Medulla oblongata (tissue), 1 donor: ENCODE results near the gene PDZD8.

ENCODE experiments used
- DNase-seq: peaks from one replicate; pipeline ENCODE4 v3.0.0-alpha.2; 2015; ENCODE audit errors: extremely low spot score

The PDZD8 gene

GRCh38 chr10:117398029-117398428, 22.8 kb upstream of the PDZD8 start:
- no peak for DNase-seq

DNA sequence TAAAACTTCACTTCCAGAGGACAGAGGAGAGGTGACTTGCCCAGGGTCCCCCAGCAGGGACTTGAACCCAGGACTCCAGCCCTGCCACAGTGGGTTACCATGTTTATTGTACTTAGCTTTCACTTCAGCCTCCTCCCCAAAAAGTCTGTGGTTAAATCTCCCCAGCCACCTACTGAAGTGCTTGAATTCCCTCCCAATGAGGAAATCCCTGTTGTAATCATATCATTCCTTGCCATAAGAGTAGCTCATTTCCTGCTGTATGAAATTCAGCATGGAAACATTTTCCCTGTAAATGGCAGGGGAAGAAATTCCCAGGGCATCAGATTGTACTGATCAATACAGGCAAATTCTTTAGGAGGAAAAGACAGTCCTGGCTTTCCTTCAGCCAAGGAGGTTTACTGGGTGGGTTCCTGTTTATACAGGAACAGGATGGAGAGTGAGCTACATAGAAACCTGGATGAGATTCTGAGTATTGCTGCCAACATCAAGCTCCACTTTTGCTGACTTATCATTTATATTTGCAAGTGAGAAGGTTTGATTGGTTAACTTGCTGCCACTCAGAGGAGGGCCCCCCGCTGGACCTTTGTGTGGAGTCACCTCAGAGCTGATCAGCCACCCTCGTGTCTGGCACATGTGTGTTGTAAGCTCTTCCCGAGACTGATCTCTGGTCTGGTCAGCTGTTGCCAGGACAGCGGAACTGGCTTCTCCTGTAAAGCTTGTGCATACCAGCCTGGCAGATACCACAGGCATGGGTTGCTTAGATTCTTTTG, 16.4 kb upstream of the PDZD8 start:
- DNase-seq = no peak

DNA sequence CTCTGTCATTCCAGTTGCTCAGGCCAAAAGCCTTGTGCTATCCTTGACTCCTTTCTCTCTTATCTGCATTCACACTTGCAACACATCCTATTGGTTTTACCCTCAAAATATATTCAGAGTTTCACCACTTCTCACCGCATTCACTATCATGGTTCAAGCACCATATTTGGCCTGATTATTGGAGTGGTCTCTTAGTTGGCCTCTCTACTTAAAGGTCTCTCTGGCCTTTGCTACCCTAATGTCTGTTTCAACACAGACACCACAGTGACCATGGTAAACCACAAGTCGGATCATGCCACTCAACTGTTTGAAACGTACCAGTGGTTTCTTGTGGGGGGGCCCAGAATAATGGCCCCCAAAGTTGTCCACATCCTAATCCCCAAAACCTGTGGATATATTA, 15.2 kb upstream of the PDZD8 start:
- no peak for DNase-seq

GRCh38 chr10:117386805-117387204, 11.6 kb upstream of the PDZD8 start:
- DNase-seq = no peak

GRCh38 chr10:117382861-117383260, 7.6 kb upstream of the PDZD8 start:
- DNase-seq = no peak

DNA sequence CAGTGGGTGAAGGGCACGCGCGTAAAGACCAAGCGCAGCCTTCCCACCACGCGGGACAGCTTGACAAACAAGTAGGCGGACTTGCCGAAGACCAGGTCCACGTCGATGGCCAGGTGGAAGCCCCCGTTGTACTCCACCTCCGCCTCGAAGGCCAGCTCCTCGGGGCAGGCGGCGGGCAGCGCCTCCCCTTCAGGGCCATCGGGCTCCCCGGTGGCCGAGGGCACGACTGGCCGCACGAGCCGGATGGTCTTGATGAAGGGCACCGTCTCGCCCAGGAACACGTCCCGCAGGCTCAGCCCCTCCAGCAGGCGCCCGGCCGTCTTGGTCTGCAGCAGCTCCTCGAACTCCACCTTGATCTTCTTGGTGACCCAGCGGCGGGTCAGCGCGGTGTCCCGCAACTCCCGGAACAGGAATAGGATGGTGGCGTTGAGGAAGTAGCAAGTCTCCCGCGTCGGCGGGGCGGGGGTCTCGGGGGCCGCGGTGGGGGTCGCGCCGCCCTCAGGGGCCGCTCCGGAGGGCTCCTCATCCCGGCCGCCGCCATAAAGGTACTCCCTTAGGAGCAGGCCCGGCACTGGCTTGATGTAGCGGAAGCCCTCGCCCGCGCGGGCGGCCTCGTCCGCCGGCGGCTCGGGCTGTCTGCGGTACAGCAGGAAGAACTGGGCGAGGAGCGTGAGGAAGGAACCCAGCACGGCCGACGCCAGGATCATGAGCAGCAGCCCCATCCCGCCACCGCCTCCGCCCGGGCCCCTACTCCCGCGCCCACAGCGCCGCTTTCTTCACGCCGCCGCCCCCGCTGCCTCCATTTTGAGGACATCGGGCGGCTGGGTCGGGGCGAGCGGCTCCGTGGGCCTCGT, 507 bp downstream of the PDZD8 start:
- peak; percentile 16 for DNase-seq

DNA sequence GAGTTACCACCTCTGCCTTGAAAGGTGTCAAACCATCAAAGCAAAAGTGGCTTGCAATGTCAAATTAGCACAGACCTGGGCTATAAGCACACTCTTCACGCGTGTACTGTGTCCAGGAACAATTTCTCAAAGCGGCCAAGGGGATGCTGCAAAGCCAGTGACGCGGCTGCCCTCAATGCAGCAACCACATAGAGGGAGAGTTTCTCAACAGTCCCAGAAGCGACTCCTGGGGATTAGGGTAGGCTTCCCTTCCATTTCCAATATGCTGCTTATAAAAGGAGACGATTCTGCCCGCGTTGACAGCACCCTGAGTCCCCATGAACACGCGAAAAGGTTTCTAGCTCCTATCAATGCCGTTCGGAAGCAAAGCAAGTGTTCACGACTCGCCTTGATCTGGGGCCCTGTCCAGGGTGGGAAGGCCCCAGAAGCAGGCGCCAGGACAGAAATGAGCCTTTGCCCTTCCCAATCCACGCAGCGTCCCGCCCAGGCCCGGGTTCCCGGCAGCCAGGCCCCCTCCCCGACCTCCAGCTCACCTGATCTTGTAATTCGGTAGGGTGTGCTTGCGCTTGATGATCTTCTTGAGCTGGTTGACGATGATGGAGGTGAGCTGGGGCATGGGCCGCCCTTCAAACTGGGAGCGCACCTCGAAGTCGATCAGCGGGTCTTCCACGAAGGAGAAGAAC, 1.3 kb downstream of the PDZD8 start:
- DNase-seq = peak; percentile 56

DNA sequence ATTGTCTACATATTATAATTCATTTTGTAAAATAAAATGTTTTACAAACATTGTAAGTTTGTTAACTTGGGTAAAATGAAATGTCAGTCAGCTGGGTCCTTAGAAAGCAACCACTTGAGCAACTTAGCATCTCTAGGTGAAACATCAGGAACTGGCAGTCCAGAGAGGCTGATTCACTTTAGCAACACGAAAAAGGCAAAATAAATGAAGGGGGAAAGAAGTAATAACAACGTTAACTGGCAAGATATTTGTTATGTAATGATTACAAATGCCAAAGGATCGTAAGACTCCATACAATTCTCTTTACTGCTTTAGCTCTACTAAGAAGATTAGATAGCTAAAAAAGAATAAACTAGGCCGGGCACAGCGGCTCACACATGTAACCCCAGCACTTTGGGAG, 5.0 kb downstream of the PDZD8 start:
- DNase-seq = no peak

DNA sequence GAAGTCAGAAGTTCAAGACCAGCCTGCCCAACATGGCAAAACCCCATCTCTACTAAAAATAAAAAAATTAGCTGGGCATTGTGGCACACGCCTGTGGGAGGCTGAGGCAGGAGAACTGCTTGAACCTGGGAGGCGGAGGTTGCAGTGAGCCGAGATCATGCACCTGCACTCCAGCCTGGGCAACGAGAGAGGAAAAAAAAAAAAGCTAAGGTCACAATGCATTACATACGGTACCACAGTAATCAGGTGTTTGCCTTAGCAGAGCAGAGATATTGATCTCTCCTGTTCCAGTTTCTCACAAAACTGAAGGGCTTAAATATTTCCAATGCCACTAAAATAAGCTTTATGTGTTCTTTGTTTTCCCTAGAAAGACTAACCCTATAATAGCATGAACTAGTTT, 7.5 kb downstream of the PDZD8 start:
- no peak for DNase-seq

DNA sequence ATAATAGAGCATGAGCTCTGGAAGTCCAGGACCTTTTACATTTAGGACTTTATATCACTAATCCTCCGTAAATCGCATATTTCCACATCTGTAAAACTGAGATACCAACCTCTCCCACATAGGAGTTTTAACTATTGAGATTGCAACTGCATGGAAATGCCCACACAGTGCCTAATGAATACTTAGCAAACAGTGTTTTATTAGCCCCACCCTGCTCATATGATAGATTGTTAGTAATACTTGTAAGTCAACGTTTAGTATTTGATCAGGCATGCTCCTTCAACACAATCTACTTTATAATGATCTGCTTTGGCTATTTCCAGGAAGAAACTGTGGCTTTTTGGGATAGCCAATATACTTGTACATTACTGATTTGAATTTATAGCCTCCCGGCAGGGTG, 8.5 kb downstream of the PDZD8 start:
- no peak for DNase-seq

GRCh38 chr10:117365612-117366011, 9.6 kb downstream of the PDZD8 start:
- DNase-seq = no peak

DNA sequence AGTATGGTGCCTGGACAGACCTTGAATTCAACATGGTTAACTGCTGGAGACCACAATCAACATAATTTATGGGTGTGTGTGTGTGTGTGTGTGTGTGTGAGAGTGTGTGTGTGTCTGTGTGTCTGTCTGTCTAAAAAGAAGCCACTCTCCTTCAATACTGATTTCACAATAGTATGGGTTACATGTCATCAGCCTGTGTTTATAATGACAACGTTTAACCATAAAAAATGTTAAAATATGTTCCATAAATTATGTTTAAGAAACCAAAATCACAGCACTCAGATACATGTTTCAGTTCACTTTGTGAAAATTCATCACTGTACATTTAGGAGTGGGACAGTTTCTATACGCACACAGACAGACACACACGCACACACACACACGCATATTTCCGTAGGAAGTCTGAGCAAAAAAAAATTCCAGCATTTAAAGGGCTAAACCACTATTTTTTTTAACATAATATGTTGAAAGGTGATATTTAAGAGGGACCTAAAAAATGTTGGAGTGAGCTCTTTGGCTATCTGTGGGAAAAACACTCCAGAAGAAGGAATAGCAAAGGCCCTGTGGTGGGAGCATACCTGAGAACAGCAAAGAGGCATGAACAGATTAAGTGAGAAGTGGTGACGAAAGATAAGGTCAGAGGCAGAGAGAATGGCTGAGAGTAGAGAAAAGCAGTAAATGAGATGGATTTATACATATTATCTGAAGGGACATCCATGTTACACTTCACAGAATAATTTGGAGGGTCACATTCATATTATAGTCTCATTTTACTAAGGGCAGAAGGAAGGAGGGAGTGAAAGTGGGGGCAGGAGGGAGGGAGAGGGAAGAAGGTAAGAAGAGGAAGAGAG, 10.9 kb downstream of the PDZD8 start:
- DNase-seq = no peak

DNA sequence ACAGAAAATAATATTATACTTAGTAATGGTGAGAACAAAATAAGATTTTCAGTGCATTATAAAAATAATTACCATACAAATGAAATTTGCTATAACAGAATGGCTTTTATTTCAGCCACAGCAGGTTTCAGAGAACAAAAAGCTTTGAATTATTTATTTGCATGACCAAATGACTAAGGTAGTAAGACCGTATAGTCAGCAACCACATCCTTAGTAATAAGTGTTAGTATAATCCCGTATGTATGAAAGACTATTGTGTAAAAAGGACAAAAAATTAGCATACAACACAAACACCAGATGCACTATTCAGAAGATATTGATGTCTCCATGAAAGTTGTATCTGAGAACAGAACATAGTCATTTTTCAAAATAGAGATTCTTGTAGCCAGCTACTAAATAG, 12.2 kb downstream of the PDZD8 start:
- DNase-seq = no peak

- no peak for DNase-seq
Measured at GRCh38 chr10:117362313-117362712, 12.9 kb downstream of the PDZD8 start.

DNA sequence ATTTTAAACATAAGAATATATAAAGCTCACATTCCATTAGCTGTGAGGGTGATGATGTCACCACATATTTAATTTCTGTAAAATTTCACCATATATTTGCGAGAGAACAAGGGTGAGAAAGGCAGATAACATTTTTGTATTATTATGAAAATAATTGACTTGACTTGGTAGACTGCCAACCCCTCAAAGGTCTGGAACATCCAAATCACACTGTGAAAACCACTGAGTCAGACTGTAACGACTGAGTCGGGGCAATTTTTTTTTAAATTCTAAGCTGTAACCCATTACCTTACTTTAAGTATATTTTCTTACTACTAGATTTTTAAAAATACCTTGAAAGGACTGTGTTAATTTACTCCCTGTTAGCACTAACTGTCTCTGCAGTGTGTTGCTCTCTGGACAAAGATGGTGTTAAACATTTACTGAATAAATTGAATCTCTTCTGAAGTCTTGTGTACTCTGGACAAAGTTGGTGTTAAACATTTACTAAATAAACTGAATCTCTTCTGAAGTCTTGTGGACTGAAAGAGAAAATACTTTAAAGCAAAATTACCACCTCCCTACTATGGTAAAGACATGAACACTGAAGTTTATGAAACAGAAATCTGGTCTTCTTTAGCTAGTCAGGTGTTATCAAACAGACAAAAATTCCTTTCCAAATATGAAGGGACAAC, 14.1 kb downstream of the PDZD8 start:
- no peak for DNase-seq

- no peak for DNase-seq
Measured at GRCh38 chr10:117360016-117360415, 15.2 kb downstream of the PDZD8 start.

DNA sequence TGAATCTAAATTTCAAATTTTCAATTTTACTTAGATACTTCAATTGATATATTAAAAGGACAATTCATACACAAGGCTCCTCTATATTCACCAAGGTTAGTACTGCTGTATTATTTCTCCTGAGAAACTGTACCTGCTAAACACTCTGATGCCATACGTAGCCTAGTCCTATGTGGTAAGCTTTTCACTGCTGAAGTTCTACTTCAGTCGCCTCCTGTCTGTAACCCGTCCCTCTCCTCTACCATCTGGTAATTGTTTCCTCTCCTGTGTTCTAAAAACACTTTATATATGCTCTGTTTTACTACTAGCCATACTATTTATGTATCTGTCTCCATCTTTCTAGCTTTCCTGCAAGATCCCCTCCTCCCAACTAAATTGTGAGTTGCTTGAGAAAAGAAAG, 20.2 kb downstream of the PDZD8 start:
- DNase-seq = no peak

GRCh38 chr10:117353684-117354083, 21.6 kb downstream of the PDZD8 start:
- no peak for DNase-seq

GRCh38 chr10:117352724-117353123, 22.5 kb downstream of the PDZD8 start:
- no peak for DNase-seq

- no peak for DNase-seq
Measured at GRCh38 chr10:117351996-117352395, 23.2 kb downstream of the PDZD8 start.

- no peak for DNase-seq
Measured at GRCh38 chr10:117351558-117351957, 23.7 kb downstream of the PDZD8 start.
